ENCODE measurements around the gene RPH3AL.
"Not testable (repeated sequence)": the region's sequence is repeated elsewhere in the genome, so short reads cannot be mapped to it uniquely, and the experiment has no call there.

DNA sequence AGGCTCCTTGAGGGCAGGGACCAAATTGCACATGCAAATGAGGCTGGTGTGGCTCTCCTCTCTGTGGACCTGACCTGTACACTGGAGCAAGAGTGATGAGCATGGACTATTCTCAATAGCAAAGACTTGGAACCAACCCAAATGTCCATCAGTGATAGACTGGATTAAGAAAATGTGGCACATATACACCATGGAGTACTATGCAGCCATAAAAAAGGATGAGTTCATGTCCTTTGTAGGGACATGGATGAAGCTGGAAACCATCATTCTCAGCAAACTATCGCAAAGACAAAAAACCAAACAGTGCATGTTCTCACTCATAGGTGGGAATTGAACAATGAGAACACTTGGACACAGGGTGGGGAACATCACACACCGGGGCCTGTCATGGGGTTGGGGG, 128.0 kb downstream of the RPH3AL start:
- TF ChIP-seq, protein P1, sequence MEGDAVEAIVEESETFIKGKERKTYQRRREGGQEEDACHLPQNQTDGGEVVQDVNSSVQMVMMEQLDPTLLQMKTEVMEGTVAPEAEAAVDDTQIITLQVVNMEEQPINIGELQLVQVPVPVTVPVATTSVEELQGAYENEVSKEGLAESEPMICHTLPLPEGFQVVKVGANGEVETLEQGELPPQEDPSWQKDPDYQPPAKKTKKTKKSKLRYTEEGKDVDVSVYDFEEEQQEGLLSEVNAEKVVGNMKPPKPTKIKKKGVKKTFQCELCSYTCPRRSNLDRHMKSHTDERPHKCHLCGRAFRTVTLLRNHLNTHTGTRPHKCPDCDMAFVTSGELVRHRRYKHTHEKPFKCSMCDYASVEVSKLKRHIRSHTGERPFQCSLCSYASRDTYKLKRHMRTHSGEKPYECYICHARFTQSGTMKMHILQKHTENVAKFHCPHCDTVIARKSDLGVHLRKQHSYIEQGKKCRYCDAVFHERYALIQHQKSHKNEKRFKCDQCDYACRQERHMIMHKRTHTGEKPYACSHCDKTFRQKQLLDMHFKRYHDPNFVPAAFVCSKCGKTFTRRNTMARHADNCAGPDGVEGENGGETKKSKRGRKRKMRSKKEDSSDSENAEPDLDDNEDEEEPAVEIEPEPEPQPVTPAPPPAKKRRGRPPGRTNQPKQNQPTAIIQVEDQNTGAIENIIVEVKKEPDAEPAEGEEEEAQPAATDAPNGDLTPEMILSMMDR (IDR thresholded peaks at IDR 0.05): not testable (repeated sequence)
- TF ChIP-seq POLR2A (IDR thresholded peaks at IDR 0.05): not testable (repeated sequence)

Measured in gastroesophageal sphincter (tissue), 3 donors.